Measurements from ENCODE around the gene EEA1. TPM values are rescaled to one million over a fixed set of nuclear protein-coding genes. Genes with fewer than 3 reads are reported as not detected.

The EEA1 gene
- total RNA-seq, 3 donors from 2014 or later = 34.2 to 35.8 (median 34.6) TPM

DNA sequence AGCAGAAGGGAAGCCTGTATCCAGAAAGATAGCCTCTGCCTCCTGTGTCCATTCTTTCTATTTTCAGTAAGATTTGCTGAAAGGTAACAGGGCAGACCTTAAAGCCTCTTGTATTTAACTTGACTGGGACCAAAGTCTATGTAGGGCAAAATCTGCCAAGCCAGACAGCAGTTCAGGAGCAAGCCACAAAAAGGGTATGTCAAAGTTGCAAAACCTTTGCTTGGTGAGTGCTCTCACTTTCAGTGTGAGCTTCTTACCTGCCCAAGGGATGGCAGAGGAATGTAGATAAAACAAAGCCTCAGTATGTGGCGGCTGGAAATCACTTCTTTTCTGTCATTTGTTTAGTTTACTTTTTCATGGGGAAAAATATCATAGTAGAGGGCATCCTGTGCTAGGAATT lies 163.2 kb downstream of the EEA1 start:
- TF ChIP-seq, protein P1, sequence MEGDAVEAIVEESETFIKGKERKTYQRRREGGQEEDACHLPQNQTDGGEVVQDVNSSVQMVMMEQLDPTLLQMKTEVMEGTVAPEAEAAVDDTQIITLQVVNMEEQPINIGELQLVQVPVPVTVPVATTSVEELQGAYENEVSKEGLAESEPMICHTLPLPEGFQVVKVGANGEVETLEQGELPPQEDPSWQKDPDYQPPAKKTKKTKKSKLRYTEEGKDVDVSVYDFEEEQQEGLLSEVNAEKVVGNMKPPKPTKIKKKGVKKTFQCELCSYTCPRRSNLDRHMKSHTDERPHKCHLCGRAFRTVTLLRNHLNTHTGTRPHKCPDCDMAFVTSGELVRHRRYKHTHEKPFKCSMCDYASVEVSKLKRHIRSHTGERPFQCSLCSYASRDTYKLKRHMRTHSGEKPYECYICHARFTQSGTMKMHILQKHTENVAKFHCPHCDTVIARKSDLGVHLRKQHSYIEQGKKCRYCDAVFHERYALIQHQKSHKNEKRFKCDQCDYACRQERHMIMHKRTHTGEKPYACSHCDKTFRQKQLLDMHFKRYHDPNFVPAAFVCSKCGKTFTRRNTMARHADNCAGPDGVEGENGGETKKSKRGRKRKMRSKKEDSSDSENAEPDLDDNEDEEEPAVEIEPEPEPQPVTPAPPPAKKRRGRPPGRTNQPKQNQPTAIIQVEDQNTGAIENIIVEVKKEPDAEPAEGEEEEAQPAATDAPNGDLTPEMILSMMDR (IDR thresholded peaks at IDR 0.05) = no peak
- ATAC-seq (no peak), DNase-seq (no peak)
- intact Hi-C loops (cut with DNase I, micrococcal nuclease) = no loop called here
- no peaks in the 10 kb centered on the region for H3K36me3 ChIP-seq (ENCODE audit: low read depth)
- H3K4me1 ChIP-seq (ENCODE audit: low read depth) = no peaks in the 10 kb centered on the region
- no peaks in the 10 kb centered on the region for H3K9me3 ChIP-seq
- H3K4me3 ChIP-seq = no peak overlapping the region

DNA sequence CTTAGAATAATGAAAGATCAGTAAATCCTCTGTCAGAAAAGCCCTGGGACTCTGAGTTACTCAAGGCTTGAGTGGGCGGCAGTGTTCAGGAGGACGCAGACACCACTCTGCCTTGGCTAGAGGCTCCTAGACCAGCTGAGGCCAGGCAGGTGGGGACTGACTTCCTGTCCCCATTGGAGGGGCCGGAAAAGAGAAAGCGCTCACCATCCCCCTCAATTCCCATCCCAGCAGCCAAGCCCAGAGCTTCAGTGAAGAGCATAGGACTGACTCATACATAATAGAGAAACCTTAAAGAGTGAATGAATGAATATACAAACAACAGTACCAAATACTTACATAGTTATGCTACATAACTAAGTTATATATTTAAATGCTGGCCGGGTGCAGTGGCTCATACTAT lies 164.3 kb downstream of the EEA1 start:
- TF ChIP-seq, protein P1 (IDR thresholded peaks at IDR 0.05) = no peak
- Histone ChIP-seq H3K9me3 (no peaks in the 10 kb centered on the region), H3K4me3 (no peak overlapping the region), H3K36me3 (ENCODE audit: low read depth) (no peaks in the 10 kb centered on the region), H3K4me1 (ENCODE audit: low read depth) (no peaks in the 10 kb centered on the region)
- DNase-seq (no peak), ATAC-seq (no peak)
- intact Hi-C loops (cut with DNase I, micrococcal nuclease) = no loop called here

DNA sequence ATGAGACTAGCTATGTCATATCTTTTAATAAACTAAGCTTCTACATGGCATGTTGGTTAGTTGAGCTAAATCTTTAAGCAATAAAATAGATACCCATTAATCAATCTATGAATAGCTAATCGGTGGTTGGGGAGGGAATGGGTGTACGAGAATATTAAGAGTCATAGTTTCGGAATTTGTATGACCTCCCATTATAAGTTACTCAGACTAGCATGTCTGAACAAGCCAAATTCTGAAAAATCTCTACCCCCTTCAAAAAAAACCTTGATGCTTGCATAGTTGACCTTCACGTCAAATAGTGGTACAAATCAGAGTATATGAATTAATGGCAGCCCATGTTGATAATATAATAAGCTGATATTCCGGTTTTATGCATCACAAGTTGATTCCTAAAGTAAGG lies 166.3 kb downstream of the EEA1 start:
- ATAC-seq = no peak

DNA sequence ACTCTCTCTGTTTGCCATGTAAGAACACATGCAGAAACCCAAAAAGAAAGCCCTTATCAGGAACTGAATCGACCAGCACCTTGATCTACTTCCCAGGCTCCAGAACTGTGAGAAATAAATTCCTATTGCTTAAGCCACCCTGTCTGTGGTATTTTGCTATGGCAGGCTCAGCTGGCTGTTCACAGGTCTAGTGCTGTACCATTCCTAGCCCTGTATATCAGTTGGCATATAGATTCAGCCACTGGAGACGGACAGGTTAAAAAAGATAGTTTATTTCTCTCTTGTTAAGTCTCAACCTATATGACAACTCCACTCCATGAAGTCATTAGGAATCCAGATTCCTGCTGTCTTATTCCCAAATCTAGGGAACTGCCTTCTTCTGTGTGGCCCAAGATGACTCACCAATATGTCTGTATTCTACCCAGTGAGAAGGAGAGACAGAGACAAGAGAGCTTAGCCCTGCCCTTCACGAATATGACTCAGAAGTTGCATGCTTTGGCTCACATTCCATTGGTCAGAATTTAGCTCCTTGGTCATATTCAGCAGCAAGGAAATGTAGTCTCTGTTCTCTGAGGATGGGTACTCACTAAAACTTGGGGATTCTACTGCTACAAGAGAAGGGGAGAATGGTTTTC lies 169.3 kb downstream of the EEA1 start:
- H3K4me1 ChIP-seq (ENCODE audit: low read depth) = no peaks in the 10 kb centered on the region
- intact Hi-C loops (cut with DNase I, micrococcal nuclease) = no loop called here
- DNase-seq = no peak
- ATAC-seq = peak; percentile 26
- H3K9me3 ChIP-seq = no peaks in the 10 kb centered on the region
- no peak overlapping the region for H3K4me3 ChIP-seq
- no peaks in the 10 kb centered on the region for H3K36me3 ChIP-seq (ENCODE audit: low read depth)
- TF ChIP-seq, protein P1 (IDR thresholded peaks at IDR 0.05) = no peak

More for the DNA sequence above, 166.3 kb downstream of the EEA1 start:
- intact Hi-C loops (cut with DNase I, micrococcal nuclease) = no loop called here
- H3K9me3 ChIP-seq = no peaks in the 10 kb centered on the region
- H3K36me3 ChIP-seq (ENCODE audit: low read depth) = no peaks in the 10 kb centered on the region
- no peak overlapping the region for H3K4me3 ChIP-seq
- DNase-seq = no peak
- TF ChIP-seq, protein P1 (IDR thresholded peaks at IDR 0.05) = no peak
- H3K4me1 ChIP-seq (ENCODE audit: low read depth) = no peaks in the 10 kb centered on the region

DNA sequence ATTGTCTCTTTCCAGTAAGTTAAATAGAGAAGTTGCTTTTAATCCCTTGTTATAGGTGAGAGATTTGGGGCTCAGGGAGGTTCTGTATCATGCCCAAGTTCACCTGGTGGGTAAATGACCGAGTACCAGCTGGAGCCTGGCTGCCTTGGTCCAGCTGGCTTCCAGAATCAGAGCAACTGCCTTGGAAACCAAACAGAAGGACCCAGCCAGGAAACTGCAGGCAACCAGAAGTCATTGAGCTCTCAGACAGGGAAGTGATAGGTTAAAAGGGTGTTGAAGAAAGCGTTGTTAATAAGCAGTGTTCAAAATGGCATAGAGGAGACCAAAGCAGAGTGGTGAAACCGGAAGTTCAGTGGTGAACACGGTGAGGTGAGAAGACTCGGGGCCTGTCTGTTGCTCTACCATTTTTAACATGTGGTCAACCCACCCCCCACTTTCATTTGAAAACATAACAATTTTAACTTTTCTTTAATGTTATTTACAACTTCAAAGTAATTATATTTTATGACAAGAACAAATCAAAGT lies 171.4 kb downstream of the EEA1 start:
- H3K4me3 ChIP-seq = no peak overlapping the region
- no peak for ATAC-seq
- no peaks in the 10 kb centered on the region for H3K9me3 ChIP-seq
- DNase-seq = no peak
- H3K36me3 ChIP-seq (ENCODE audit: low read depth) = no peaks in the 10 kb centered on the region
- no peaks in the 10 kb centered on the region for H3K4me1 ChIP-seq (ENCODE audit: low read depth)
- intact Hi-C loops (cut with DNase I, micrococcal nuclease) = no loop called here
- TF ChIP-seq, protein P1 (IDR thresholded peaks at IDR 0.05) = no peak
